Measurements from ENCODE around the gene TIAM2. TPM values are rescaled to one million over a fixed set of nuclear protein-coding genes. Genes with fewer than 3 reads are reported as not detected.

The TIAM2 gene
- total and polyA plus RNA-seq, 12 donors = 4.3 to 22.5 (median 11.8) TPM

DNA sequence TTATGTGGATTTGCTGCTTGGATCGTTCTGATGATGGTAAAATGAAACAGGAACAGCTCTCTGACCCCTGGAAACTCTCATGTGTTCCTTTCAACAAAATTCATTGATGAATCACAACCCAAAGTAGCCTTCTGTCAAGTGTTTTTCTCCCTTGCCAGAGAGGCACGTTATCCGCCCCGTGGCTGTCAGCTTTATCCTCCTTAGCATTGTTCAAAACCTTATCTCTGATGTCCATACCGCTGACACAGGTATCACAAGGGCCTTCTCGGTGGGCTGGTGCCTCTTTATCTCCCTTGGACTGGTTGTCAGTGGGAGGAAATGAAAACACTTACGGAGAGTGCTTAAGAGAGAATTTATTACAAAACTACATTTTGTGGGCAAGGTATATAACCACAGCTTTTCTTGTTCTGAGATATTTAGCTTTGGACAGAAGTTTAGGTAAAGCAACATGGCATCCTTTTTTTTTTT is 84.9 kb downstream of the TIAM2 start:
- intact Hi-C loops (cut with DNase I) = no loop called here
- Histone ChIP-seq H3K27me3 (no peaks in the 10 kb centered on the region), H3K36me3 (no peaks in the 10 kb centered on the region), H3K4me1 (peaks cover 0 to 9% (median 0%) of the 10 kb centered on the region in 9 donors), H3K27ac (no peak overlapping the region), H3K4me3 (no peak overlapping the region), H3K9me3 (no peaks in the 10 kb centered on the region)
- ATAC-seq (no peak), DNase-seq (no peak)
- 30 to 38% methylated on average over 7 of the region's 7 CpGs for WGBS, 2 donors
- TF ChIP-seq, protein P1, sequence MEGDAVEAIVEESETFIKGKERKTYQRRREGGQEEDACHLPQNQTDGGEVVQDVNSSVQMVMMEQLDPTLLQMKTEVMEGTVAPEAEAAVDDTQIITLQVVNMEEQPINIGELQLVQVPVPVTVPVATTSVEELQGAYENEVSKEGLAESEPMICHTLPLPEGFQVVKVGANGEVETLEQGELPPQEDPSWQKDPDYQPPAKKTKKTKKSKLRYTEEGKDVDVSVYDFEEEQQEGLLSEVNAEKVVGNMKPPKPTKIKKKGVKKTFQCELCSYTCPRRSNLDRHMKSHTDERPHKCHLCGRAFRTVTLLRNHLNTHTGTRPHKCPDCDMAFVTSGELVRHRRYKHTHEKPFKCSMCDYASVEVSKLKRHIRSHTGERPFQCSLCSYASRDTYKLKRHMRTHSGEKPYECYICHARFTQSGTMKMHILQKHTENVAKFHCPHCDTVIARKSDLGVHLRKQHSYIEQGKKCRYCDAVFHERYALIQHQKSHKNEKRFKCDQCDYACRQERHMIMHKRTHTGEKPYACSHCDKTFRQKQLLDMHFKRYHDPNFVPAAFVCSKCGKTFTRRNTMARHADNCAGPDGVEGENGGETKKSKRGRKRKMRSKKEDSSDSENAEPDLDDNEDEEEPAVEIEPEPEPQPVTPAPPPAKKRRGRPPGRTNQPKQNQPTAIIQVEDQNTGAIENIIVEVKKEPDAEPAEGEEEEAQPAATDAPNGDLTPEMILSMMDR (IDR thresholded peaks at IDR 0.05) = no peak

DNA sequence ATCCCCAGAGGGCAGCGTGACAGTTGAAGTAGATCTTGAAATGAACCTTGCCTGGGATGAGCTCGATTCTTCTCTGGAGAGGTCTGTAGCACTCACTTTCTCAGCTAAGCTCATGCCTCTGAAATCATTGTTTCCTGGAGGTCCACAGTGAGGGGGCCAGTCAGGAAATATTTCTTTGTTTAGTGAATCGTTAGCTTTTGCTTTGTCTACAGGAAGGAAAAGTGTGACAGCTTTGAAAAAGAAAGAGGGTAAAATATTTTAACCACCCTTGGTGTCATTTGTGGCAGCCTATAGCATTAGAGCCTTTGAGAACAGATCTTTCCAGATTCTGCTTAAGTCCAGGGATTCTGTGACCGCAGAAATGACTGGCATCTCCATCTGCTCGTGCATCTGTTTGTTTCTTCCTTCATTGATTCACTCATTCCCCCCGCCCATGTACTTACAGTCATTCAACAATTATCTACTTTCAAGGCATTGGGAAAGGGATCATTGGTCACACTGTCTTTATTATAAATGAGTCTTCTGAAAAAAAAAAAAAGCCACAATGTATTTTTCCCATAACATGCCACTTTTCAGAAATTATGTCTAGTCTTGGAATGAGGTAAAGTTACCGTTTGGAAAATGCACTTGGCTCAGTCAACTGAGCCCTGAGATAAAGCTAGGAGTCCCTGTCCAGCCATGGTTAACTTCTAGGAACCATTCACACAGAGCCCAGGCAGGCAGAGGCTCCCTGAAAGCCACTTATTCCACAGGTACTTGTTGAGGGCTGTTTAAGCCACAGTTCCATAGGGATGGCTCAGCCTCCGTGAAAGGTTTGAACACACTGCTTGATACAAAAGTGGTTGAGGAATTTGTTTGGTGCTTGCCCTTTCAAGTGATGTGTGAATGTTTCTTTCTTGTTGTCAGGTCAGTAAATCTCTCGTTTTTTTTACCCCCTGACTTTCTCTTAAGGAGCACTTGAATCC is 86.0 kb downstream of the TIAM2 start:
- Histone ChIP-seq H3K9me3 (no peaks in the 10 kb centered on the region), H3K4me1 (peaks cover 0 to 9% (median 0%) of the 10 kb centered on the region in 9 donors), H3K27me3 (no peaks in the 10 kb centered on the region), H3K36me3 (no peaks in the 10 kb centered on the region), H3K4me3 (no peak overlapping the region), H3K27ac (no peak overlapping the region)
- ATAC-seq (no peak), DNase-seq (no peak)
- 65 to 71% methylated on average over 9 of the region's 9 CpGs for WGBS, 2 donors
- intact Hi-C loops (cut with DNase I) = no loop called here
- TF ChIP-seq, protein P1 (IDR thresholded peaks at IDR 0.05) = no peak

- Histone ChIP-seq H3K4me3 (no peak overlapping the region), H3K9me3 (no peaks in the 10 kb centered on the region), H3K27me3 (no peaks in the 10 kb centered on the region), H3K36me3 (no peaks in the 10 kb centered on the region), H3K4me1 (peaks cover 0 to 5% (median 0%) of the 10 kb centered on the region in 9 donors), H3K27ac (no peak overlapping the region)
- no peak for DNase-seq
- WGBS, 2 donors = 80 to 82% methylated on average over 4 of the region's 4 CpGs
- no peak for ATAC-seq
- TF ChIP-seq, protein P1 (IDR thresholded peaks at IDR 0.05) = no peak
- intact Hi-C loops (cut with DNase I) = no loop called here
These were observed 89.5 kb downstream of the TIAM2 start for GRCh38 chr6:155084431-155085123.

- no peaks in the 10 kb centered on the region for H3K9me3 ChIP-seq
- DNase-seq (no peak), ATAC-seq (peak in 1 of 8 donors; percentile 49)
- TF ChIP-seq, protein P1 (IDR thresholded peaks at IDR 0.05) = no peak
- no peaks in the 10 kb centered on the region for H3K27me3 ChIP-seq
- H3K4me1 ChIP-seq = peaks cover 0 to 5% (median 0%) of the 10 kb centered on the region in 9 donors
- H3K4me3 ChIP-seq = no peak overlapping the region
- intact Hi-C loops (cut with DNase I) = no loop called here
- H3K36me3 ChIP-seq = no peaks in the 10 kb centered on the region
- no peak overlapping the region for H3K27ac ChIP-seq
- 60 to 64% methylated on average over 8 of the region's 8 CpGs for WGBS, 2 donors
These were observed 90.6 kb downstream of the TIAM2 start for GRCh38 chr6:155085582-155086257.
